GM19395 (cell line): ENCODE data around the gene TTC12.

ENCODE experiments used
- ATAC-seq: cut with Tn5 transposase; IDR thresholded peaks from one replicate; pipeline ENCODE4 v1.9.1; 2021; ENCODE audit warnings: mild to moderate bottlenecking, moderate library complexity; ENCODE audit not compliant: unreplicated experiment

Gene TTC12

GRCh38 chr11:113319085-113319484, 4.7 kb downstream of the TTC12 start:
- ATAC-seq = no peak

- no peak for ATAC-seq
Observed at GRCh38 chr11:113322158-113322557, 7.8 kb downstream of the TTC12 start.

DNA sequence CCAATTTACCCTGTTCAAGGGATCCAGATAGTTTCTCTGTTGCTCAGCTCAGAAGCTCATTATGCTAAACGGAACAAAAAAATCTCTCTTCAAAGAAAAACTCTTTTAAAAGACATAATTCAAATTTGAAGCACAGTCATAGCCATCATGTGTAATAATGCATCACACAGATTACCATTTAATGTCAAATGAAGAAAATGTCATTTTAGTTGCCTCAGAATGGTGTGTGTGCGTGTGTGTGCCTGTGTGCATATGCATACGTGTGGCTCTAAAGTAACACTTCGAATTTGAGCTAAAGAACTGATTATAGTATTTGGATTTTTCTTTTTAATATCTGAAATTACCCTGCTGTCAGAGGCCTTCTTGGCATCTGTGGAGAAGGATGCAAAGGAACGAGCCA, 9.9 kb downstream of the TTC12 start:
- no peak for ATAC-seq

GRCh38 chr11:113329725-113330124, 15.3 kb downstream of the TTC12 start:
- peak; percentile 48 for ATAC-seq

GRCh38 chr11:113331441-113331840, 17.1 kb downstream of the TTC12 start:
- no peak for ATAC-seq

DNA sequence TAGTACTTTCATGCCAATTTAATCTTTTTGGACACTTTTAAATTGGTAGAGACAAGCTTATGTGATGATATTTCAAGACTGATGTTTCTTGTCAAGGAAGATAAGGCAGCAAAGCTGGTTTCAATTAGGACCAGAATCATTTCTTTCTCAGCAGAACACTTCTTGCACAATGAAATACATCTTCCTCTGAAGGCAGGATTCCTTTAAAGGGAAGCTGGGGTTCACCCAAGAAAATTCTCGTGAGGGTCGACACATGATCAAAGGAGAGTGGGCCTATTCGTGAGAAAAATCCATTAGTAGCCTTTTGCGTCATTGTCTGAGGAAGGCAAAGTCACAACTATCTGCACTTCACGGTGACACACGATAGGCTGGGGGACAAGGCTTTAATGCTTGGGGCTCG, 17.6 kb downstream of the TTC12 start:
- ATAC-seq = no peak

- peak; percentile 55 for ATAC-seq
Observed at GRCh38 chr11:113332638-113333329, 18.4 kb downstream of the TTC12 start.

- peak; percentile 72 for ATAC-seq
Observed at GRCh38 chr11:113334183-113334582, 19.8 kb downstream of the TTC12 start.

- ATAC-seq = no peak
Observed at GRCh38 chr11:113338730-113339129, 24.3 kb downstream of the TTC12 start.

GRCh38 chr11:113339929-113340589, 25.7 kb downstream of the TTC12 start:
- no peak for ATAC-seq

DNA sequence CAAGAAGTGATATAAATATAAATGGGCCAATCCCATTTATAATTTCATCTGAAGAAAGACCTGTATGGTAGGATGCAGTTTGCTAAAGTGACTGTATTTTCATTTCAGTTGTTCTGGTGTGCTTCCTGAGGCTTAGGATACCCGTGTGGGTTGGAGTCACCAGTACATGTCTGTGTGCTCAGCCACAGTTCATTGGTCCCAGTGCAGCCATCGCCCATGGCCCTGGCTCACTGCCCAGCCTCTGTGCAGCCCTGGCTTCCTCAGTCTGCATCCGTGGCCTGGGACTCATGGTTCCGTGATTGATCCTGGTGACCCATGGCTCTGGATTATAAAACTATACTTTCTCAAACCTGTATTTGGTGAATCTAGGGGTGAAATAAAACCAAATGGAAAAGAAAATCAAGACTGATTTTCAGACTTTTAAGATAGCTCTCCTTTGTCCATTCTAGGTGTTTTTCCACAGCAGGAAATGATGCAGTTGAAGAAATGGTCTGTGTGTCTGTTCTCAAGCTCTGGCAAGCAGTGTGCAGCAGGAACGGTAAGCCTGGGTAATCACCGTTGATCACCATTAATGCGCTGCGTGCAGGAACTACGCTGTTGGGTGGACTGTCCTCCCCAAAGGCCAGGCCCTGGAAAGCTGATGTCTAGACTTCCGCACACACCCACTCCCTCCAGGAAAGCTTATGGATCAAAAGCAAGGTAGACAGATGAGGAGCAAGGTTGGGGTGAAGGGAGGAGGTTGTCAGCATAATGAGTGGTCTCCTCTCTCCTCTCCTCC, 27.2 kb downstream of the TTC12 start:
- ATAC-seq = no peak

- ATAC-seq = no peak
Observed at GRCh38 chr11:113345978-113346377, 31.6 kb downstream of the TTC12 start.

DNA sequence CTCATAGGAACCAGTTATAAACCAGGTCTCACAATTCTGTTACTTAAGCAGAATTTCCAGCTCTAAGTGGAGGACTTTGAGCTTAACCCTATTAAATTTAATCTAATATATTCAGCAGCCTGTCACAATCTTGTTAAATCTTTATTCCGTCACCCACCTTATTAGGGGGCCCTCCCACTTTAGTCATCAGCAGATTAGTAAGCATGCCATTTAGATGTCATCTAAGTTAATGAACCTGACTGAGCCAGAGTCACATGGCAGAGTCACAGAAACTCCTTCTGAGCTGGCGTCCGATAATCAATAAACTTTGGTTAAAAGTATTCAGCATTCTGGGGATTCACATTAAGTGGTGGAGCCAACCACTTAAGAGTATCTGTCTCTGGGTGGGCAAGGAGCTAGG, 35.1 kb downstream of the TTC12 start:
- no peak for ATAC-seq

DNA sequence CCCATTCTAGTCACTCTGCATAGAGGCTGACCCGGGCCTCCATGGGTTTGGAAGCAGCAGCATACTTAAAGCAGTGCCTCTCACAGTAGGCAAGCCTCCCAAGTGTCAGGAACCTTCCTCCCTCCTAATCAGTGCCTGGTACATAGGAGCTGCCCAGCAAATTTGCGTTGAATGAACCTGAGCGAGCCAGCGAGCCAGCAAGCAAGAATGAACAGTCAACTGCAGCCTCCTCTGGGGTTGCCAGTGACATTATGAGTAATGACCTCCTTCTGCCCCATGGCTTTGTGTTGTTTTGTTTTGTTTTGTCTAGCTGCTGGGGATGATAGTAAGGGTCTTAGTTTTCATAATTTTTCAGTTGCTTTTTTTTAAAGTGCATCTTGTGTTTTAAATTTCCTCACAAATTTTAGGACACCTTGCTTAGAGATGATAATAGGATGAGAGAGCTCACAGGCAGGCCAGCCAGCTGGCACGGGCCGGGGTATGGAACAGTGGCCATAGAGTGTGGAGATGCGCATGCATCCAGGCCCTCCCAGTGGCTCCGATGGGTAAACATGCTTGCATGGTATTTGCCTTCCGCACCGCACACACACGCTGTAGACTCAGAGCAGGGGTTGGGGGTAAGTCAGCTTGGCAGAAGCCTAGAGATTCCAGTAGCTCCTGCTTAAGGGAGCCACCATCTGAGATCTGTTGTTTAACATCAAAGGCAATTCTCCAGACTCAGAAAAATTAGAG, 36.1 kb downstream of the TTC12 start:
- ATAC-seq = no peak

GRCh38 chr11:113351068-113351450, 36.7 kb downstream of the TTC12 start:
- no peak for ATAC-seq

- ATAC-seq = no peak
Observed at GRCh38 chr11:113351480-113351879, 37.1 kb downstream of the TTC12 start.

- ATAC-seq = no peak
Observed at GRCh38 chr11:113356203-113356602, 41.8 kb downstream of the TTC12 start.

GRCh38 chr11:113363406-113363805, 49.0 kb downstream of the TTC12 start:
- ATAC-seq = no peak

- ATAC-seq = no peak
Observed at GRCh38 chr11:113363996-113364641, 49.7 kb downstream of the TTC12 start.

DNA sequence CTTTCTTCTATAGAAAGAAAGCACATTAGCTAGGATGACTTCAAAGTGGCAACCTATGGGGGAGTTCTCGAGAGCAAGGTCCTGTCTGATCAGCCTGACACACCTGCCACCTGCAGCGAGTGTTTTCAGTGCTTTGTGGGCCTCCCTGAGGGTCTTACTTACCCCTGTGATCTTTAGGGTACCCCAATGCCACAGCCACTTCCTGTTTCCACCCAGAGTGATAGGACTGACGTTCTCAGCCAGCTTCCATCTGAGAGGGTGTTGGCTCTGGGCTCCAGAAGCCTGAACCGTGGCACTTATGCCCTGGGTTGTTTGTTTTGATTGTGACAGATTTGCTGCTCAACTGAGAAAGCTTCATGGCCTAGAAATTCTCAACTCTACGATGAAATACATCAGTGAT, 51.5 kb downstream of the TTC12 start:
- no peak for ATAC-seq

DNA sequence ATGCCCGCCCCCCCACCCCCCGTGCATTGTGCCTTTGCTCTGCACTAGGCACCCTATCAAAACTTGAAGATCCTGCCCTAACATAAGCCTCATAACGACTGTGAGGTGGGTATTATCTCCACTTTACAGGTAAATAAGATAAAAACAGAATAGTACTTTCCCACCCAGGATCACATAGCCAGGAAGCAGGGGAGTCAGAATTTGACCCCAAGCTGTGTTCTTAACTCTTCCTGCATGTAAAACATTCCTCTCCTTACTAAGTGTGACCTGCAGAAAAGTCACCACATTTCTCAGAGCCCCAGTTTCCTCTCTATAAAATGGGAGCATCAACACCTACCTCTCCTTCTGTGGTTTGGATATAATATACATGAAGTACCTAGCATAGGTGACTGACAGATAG, 55.0 kb downstream of the TTC12 start:
- ATAC-seq = no peak
